ENCODE data around the gene NR0B2. TPM values are rescaled to one million over a fixed set of nuclear protein-coding genes. Genes with fewer than 3 reads are reported as not detected.

Gene NR0B2
- total and polyA plus RNA-seq, 2 of the 13 experiments (the other 11 are each of a cell fraction or from before 2014, with no cell fraction given) = 72.5 to 133 TPM

- no peak for TF ChIP-seq ZNF703 (CRISPR knock-in tag; IDR thresholded peaks at IDR 0.05; ENCODE audit: borderline replicate concordance)
- TF ChIP-seq ZNF101 (CRISPR knock-in tag; IDR thresholded peaks at IDR 0.05; ENCODE audit: borderline replicate concordance, low read depth) = peak; percentile 90; the same call in 1 of the 2 replicates
- TF ChIP-seq TEF (CRISPR knock-in tag; IDR thresholded peaks at IDR 0.05) = no peak
- TF ChIP-seq HMG20A (CRISPR knock-in tag; IDR thresholded peaks at IDR 0.05; ENCODE audit: borderline replicate concordance) = peak; percentile 19; the same call in 1 of the 2 replicates
- no peak for TF ChIP-seq RAD51 (IDR thresholded peaks at IDR 0.05; ENCODE audit: borderline replicate concordance)
- TF ChIP-seq ZNF234 (CRISPR knock-in tag; conservative IDR thresholded peaks at IDR 0.05) = peak; percentile 31; the same call in 1 of the 2 replicates
- TF ChIP-seq ZNF451 (CRISPR knock-in tag; IDR thresholded peaks at IDR 0.05) = peak; percentile 93
- TF ChIP-seq ZNF616 (CRISPR knock-in tag; IDR thresholded peaks at IDR 0.05; ENCODE audit: low read depth) = peak; percentile 83
- peak; percentile 39; the same call in 1 of the 2 replicates for TF ChIP-seq PAXIP1 (CRISPR knock-in tag; conservative IDR thresholded peaks at IDR 0.05)
- TF ChIP-seq EZH2 (conservative IDR thresholded peaks at IDR 0.05; ENCODE audit: low read depth, low read length) = no peak
These were observed 24.0 kb downstream of the NR0B2 start, which contains the start of gene GPN2 (continued) for GRCh38 chr1:26889551-26890466.

All from HepG2 (cell line).